HG03175 (cell line): Measurements from ENCODE around the gene NOS1.

Experiments used
- ATAC-seq: cut with Tn5 transposase; IDR thresholded peaks from one replicate; pipeline ENCODE4 v1.9.1; 2021; ENCODE audit warnings: mild to moderate bottlenecking, moderate library complexity; ENCODE audit not compliant: unreplicated experiment

Gene NOS1

DNA sequence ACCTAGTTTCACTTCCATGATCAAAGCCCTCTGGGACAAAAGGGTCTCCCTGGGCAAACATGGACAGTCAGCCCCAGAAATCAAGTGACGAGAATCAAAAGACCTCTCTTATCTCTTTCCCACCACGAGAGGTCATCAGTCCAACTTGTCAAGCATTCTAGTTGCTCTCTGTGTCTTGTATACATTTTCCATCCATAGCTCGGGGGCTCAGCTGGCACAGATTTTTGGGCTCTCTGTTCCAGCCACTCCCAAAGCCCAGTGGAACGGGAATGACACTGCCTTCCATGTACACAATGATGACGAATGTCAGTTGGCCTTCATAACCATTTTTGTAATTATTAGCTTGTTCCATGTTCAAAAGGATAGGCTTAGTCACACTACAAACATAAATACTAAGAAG, 29.7 kb downstream of the NOS1 start:
- ATAC-seq: no peak

DNA sequence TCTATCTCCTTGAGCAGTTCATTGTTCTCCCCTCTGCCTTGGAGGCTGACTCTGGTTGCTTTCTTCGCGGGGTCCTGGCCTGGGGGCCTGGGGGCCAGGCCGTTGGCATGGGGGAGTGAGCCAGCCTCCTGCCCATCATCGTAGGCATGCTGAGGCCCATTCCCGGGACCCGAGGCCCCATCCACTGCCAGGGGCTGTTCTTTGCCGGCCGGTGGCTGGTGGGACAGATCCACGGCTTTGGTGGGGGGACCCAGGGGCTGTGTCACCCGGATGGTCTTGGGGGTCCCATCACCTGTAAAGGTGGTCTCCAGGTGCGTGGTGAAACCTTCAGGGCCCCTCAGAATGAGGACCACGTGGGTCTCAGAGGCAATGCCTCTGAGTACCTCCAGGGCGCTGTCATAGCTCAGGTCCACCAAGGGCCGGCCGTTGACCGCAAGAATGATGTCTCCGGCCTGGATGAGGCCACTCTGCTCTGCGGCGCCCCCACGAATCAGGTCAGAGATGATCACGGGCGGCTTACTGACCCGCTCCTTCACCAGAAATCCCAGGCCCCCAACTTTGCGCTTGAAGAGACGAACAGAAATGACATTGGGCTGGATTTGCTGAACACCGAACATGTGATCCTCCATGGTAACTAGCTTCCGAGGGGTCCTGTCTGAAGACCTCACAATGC, 30.8 kb downstream of the NOS1 start:
- ATAC-seq: no peak

DNA sequence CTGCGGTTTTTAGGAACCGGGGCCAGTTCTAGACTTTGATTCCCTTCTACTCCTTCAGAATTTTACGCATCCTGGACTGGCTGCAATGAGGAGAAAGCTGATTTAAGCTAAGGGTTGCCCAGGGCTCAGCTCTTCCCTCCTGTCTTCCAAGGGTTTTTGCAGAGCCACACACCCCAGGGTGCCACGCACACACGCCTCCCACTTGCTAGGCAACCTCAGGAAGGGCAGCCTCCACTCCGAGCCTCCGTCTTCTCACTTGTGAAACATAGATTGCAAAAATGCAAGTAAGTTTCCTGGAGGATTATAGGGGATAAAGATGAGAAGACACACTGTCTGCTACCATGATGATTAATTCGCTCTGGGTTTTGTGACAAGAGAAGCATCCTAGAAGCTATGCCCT, 31.7 kb downstream of the NOS1 start:
- ATAC-seq: no peak

DNA sequence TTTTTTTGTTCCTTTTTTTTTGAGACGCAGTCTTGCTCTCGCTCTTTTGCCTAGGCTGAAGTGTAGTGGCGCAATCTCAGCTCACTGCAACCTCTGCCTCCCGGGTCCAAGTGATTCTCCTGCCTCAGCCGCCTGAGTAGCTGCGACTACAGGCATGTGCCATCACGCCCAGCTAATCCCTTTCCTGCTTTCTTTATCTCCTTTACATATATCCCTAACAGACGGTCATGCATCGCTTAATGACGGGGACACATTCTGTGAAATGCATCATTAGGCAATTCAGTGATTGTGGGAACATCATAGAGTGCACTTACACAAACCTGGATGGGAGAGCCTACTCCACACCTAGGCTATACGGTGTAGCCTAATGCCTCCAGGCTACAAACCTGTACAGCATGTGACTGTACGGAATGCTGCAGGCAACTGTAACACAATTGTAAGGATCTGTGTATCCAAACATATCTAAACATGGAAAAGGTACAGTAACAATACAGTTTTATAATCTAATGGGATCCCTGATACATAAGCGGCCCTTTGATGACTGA, 32.8 kb downstream of the NOS1 start:
- ATAC-seq: no peak

DNA sequence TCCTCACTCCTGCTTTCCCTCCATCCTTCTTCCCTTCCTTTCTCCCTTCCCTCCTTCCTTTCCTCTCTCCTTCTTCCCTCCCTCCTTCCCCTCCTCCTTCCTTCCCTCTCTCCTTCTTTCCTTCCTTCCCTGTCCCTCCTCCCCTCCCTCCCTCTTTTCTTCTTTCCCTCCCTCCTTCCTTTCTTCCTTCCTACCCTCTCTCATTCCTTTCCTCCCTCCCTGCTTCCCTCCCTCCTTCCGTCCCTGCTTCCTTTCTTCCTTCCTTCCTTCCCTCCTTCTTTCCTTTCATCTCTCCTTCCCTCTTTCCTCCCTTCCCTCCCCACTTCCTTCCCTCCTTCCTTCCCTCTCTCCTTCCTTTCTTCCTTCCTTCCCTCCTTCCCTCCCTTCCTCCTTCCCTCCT, 39.0 kb downstream of the NOS1 start:
- no peak for ATAC-seq

DNA sequence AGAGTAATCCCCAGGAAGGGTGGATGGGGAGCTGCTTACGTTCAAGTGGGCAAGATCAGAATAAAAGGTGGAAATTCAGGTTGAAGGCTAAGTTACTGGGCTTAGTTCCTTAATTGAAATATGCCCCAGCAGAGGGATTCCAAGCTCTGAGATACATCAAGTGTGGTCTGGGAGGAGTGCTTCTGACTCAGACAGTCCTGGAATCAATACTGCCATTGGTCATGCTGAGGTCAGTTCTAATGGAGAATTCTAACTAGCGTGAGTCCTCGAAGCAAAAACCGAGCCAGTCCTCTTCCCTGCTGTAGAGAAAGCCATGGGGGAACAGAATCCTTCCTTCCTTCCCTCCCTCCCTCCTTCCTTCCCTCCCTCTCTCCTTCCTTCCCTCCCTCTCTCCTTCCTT, 39.9 kb downstream of the NOS1 start:
- no peak for ATAC-seq

DNA sequence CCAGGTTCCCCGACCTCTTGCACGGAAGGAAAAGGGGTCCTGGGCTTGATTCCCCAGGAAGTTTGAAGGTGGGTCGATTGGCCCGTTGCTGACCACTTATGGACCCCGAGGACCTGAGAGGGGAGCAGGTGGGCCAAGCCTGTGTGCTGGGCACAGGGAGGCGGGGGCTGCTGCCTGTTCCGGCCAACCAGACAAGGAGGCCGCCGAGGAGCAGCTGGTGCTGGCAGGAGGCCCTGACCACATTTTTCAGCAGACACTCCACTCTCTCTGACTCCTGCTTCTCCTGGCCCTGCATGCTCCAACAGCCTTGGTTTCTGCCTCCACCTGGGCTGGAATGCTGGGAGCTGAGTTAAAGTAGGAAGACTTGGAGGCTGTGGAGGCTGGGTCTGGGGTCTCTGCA, 42.8 kb downstream of the NOS1 start:
- ATAC-seq: no peak

DNA sequence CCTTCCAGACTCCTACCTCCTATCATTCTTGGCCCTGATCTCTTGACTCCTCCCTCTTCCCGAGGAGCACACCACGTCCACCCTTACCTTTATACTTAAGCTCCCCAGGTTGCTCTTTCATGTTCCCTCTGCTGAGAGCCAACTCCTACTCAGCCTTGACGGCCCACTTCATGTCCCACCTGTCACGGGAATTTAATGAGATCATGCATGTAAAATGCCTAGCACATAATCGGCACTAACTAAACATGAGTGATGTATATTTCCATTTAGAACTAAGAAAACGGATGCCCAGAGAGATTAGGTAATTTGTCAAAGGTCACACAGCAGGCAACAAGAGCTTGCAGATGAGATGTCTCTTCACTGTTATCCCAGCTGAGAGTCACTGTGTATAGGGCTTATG, 45.1 kb downstream of the NOS1 start:
- no peak for ATAC-seq

DNA sequence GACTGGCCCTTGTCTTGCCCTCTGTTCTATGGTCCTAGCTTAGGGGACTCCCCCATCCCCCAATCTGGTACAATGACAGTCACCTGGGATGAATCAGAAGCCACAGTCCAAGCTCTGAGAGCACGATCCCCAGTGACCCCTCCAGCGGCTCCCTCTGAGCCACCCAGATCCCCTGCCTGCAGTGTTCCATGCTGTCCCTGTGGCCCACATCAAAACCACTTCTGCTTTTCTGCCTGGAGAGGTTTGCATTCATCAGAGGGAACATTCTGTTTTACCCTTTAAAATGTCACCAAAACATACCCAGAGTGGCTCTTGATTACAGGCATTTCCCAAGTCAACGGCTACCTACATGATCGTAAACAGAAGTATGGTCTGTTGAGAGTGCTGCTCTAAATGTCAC, 47.5 kb downstream of the NOS1 start:
- no peak for ATAC-seq

DNA sequence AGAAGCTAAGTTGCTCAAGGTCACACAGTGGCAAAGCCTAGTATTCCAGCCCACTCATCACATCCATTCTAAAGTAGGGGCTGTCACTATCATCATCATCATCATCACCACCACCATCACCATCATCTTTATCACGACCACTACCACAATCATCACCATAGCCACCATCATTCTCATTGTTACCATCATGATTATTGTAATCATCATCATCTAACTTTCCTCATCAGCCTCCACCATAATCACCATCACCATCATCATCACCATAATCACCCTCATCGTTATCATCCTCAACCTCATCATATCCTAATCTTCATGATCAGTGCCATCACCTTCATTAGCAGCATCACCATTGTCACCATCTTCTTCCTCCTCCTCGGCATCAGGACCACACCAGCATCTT, 48.7 kb downstream of the NOS1 start:
- no peak for ATAC-seq

DNA sequence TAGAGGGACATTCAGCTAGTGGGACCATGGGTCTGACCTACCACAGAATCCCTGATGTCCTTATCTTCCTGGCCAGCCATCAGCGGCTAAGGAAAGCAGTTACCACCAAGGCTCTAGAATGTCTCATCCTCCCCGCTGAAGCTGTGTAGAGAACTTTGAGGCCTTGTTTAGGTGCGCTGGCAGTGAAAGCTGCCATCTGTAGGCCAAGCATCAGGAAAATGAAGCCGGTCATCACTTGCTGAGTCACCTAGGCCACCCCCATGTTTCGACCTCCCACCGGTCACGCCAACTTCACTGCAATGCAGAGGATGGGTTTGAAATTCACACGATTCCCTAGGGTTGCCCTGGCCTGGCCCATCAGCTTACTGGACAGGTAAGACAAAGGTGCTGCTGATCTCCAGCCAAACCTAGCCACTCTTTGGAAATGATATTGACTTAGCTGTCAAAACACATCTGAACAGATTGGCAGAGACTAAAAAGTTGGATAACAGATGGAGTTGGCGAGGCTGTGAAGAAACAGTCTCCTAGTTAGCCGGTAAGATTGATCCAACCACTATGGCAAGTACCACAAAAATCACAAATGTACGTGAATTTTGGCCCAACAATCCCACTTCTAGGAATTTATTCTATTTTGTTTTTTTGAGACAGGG, 52.0 kb downstream of the NOS1 start:
- ATAC-seq: no peak

DNA sequence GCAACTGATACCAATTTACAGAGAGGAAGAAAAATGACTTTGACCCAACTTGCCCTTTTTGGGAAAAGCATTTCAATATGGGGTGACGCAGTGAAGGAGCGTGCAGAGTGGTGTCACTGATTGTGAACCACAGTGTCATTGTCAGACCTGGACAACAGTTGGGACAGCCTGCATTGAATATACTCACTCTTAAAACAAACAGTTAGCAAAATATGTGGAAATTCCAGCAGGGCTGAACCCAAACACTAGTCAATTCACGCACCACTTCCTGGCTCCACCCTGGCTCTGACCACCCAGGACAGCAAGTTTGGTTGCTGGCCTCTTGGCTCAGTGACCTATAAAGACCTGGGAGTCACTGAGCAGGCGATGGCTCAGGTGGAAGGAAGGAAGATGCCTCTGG, 61.3 kb downstream of the NOS1 start:
- no peak for ATAC-seq

DNA sequence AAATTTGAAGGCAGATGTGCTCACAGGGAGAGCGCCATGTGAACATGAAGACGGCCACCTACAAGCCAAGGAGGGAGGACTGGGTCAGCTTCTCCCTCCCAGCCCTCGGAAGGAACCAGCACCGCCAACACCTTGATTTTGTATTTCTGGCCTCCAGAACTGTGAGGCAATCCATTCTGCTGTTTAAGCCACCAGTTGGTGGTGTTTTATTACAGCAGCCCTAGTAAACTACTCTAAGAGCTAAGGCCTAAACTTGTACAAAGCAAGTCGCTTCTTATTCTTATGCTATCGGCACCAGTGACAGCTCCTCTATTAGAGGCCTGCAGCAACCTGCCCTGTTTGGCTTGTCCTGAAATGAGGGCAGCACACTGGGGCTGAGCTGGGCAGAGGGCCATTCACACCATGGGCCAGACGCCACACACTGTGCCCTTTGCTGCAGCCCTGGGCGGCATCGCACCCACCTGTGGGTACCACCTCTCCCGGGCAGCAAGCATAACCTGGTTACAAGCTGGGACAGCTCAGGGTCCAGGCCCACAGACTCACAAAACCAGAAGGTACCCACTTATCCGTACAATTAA, 62.7 kb downstream of the NOS1 start:
- no peak for ATAC-seq

DNA sequence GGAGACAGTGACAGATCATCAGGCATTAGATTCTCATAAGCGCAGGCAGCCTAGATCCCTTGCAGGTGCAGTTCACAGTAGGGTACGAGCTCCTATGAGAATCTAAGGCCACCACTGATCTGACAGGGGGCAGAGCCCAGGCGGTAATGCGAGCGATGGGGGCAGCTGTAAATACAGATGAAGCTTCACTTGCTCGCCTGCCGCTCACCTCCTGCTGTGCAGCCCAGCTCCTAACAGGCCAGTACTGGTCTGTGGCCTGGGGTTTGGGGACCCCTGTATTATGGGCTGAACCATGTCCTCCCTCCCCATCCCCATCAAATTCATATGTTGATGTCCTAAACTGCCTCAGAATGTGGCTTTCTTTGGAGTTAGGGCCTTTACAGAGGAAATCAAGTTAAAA, 63.2 kb downstream of the NOS1 start:
- ATAC-seq: no peak

DNA sequence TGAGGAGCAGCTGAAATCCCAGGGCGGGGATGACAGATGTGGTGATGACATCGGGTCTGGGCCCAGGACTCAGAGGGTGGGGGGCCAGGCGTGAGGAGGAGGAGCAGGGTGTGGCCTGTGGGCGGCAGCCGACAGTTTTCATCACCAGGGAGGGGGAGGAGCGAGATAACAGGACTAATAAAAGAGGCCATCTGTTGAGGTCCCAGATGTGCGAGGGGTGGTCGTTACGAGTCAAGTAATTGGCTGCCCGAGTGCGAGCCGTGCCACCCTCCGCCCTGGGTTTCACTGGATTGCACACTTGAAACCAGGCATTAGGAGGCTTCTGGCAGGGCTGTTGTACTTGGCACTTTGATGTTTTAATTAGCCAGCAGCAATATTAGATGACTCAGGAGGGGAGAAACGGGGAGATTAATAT, 67.2 kb downstream of the NOS1 start:
- ATAC-seq: no peak

DNA sequence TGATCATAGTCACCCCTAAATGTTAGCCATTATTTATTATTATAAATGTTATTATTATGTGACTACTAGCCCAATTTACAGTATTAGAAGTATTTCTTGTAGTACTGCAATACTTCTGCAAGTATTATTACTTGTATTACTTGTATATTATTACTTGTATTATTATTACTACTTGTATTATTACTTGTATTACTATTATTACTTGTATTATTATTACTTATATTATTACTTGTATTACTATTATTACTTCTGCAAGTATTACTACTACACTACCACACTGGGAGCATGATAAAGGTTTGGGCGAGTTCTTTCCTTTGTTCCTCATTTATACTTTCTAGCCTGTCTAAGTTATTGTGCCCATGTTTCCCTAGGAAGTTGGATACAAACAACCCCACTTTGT, 67.9 kb downstream of the NOS1 start:
- ATAC-seq: no peak

DNA sequence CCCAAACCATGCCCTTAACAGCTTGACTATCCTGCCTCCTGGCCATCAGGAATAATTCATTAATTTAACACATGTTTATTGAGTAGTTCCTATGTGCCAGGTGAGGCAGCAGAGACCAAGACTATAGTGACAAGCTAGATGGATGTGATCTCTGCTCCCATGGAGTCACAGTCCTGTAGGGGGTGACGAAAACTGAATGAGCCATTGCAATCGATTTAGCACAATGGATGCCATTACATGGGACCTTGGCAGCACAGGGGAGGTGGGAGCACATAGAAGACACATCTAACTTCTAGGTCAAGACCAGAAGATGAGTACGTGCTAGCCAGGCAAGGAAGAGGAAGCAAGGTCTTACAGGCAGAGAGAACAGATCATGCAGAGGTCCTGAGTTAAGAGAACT, 68.7 kb downstream of the NOS1 start:
- ATAC-seq: no peak

DNA sequence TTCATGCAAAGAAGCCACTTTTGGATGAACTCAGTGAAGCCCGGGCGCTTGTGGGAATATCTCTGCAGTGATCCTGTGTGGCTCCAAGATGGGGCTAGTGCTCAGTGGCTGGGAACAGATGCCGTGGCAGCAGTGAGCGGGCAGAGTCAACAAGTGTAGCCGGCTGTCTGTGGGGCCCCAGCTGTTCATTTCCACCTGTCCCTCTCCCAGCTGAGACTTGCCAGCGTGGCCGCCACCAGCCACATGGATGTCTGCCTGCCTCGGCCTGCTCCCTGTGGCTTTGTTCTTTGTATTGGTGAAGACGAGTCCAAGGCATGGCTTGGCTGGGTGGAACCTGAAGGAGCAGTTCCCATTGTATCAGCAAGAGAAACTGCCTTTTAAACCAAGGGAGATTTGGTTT, 77.3 kb downstream of the NOS1 start:
- no peak for ATAC-seq

DNA sequence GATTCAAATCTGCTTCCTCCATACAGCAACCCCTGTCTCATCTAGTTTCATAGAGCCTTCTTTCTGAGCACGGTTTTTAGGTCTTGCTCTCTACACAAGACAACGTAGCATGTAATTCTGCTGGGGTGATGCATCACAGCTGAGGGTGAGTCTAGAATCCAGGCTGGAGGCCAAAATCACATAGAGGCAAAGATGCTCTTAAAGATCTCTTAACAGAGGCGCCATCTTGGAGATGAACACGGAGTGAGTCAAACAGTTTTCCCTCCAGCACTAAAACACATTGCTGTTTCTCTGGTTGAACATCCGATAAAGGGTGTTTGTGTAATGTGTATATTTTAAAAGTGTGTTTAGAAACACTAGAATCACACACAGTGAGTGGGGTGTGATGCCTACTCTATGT, 78.9 kb downstream of the NOS1 start:
- no peak for ATAC-seq

DNA sequence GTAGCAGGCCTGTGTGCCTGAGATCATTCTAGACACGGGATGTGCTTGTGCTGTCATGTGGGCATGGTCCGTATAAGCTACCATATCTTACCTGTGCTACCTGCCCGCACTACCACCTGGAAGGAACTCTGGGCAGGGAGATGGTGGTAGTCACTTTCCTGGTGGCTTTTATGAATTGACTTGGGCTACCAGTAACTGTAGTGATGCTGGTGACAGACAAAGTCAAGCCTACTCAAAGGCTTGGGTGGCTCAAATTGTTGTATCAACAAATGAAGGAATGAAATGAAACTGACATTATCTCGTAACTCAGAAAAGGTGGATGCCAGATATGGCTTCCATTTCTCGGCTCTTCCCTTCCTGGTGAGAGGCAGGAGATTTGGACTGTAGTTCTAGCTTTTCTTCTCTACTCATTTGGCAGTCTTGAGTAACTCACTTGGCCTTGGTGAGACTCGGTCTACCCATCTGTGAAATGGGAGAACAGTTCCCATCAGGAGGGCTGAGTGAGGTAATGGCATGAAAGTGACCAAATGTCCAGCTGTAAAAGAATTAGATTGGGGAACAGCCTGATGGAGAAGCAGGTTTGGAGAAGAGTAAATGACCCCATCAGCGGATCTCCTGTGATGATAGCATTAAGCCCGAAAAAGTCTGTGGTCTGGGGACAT, 81.3 kb downstream of the NOS1 start:
- ATAC-seq: no peak

DNA sequence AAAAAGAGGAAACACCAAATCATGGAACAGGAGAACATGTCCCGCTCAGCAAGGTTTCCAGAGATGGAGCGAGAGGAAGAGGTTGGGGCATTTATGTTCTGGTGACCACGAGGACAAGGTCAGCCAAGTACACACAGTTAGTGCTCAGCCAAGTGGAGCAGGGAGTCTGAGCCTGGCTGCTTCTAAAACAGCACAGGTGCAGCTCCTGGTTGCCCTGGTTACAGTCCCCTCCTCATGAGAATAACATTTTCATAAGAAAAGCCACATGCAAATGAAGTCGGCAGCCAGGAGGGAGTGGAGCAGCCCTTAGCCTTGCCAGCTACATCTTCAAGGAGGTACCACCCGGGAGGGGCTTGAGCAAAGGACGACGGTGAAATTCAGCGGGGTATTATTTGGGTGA, 81.8 kb downstream of the NOS1 start:
- ATAC-seq: peak; percentile 60

DNA sequence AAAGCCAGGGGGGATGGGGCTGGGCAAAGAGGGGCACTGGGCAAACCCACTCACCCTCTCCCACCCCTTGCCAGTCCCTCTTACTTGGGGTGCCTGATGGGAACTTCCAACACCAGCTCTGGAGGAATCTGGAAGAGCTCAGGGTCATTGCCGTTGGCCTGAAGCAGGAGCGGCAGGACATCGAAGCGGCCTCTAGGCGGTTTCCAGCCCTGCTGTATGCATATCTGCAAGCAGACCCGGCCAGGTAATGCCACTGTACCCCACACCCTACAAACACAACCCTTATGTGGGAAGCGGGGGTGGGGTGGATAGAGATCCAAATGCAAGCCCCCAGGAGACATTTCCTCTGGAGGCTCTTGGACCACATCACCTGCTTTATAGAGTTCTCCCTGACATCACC, 83.6 kb downstream of the NOS1 start:
- no peak for ATAC-seq
